ENCODE measurements around the gene ALDH8A1.

The ALDH8A1 gene

GRCh38 chr6:134903448-134903847, 46.5 kb downstream of the ALDH8A1 start:
- no peak overlapping the region for H3K4me3 ChIP-seq (ENCODE audit: low read length, poor library complexity, severe bottlenecking)
- no peak overlapping the region for H3K9ac ChIP-seq (ENCODE audit: low read depth, low read length, poor library complexity, severe bottlenecking)
- no peaks in the 10 kb centered on the region for H4K20me1 ChIP-seq (ENCODE audit: insufficient read depth, low read length, poor library complexity, severe bottlenecking)
- no peaks in the 10 kb centered on the region for H3K79me2 ChIP-seq (ENCODE audit: insufficient read depth, low read length)
- H3K4me1 ChIP-seq (ENCODE audit: insufficient read depth, low read length, poor library complexity, severe bottlenecking): no peaks in the 10 kb centered on the region
- TF ChIP-seq CTCF (conservative IDR thresholded peaks at IDR 0.05; ENCODE audit: low read length): no peak
- TF ChIP-seq EZH2phosphoT487 (IDR thresholded peaks at IDR 0.05; ENCODE audit: borderline replicate concordance): no peak
- H3F3A ChIP-seq (ENCODE audit: low read depth): no peaks in the 10 kb centered on the region
- H3K4me2 ChIP-seq (ENCODE audit: low read depth, low read length, poor library complexity, severe bottlenecking): no peak overlapping the region
- no peaks in the 10 kb centered on the region for H3K36me3 ChIP-seq (ENCODE audit: insufficient read depth, low read length)
- no peaks in the 10 kb centered on the region for H3K9me2 ChIP-seq (replicated peaks; ENCODE audit: low read depth, low read length)
- H2AFZ ChIP-seq (ENCODE audit: low read length): no peak overlapping the region
- no peaks in the 10 kb centered on the region for H3K27me3 ChIP-seq (ENCODE audit: insufficient read depth, low read length, poor library complexity, severe bottlenecking)
- no peaks in the 10 kb centered on the region for H3K9me3 ChIP-seq (ENCODE audit: insufficient read depth, low read depth, low read length)

GRCh38 chr6:134902936-134903335, 47.0 kb downstream of the ALDH8A1 start:
- Histone ChIP-seq H3K79me2 (ENCODE audit: insufficient read depth, low read length) (no peaks in the 10 kb centered on the region), H3K27me3 (ENCODE audit: insufficient read depth, low read length, poor library complexity, severe bottlenecking) (no peaks in the 10 kb centered on the region), H4K20me1 (ENCODE audit: insufficient read depth, low read length, poor library complexity, severe bottlenecking) (no peaks in the 10 kb centered on the region), H3K4me1 (ENCODE audit: insufficient read depth, low read length, poor library complexity, severe bottlenecking) (no peaks in the 10 kb centered on the region), H3K36me3 (ENCODE audit: insufficient read depth, low read length) (no peaks in the 10 kb centered on the region), H3K9me2 (replicated peaks; ENCODE audit: low read depth, low read length) (no peaks in the 10 kb centered on the region), H3K4me2 (ENCODE audit: low read depth, low read length, poor library complexity, severe bottlenecking) (no peak overlapping the region), H3K9ac (ENCODE audit: low read depth, low read length, poor library complexity, severe bottlenecking) (no peak overlapping the region), H3K4me3 (ENCODE audit: low read length, poor library complexity, severe bottlenecking) (no peak overlapping the region), H2AFZ (ENCODE audit: low read length) (no peak overlapping the region), H3K9me3 (ENCODE audit: insufficient read depth, low read depth, low read length) (no peaks in the 10 kb centered on the region), H3F3A (ENCODE audit: low read depth) (no peaks in the 10 kb centered on the region)
- TF ChIP-seq CTCF (conservative IDR thresholded peaks at IDR 0.05; ENCODE audit: low read length) (no peak), EZH2phosphoT487 (IDR thresholded peaks at IDR 0.05; ENCODE audit: borderline replicate concordance) (no peak)

- TF ChIP-seq CTCF (conservative IDR thresholded peaks at IDR 0.05; ENCODE audit: low read length): no peak
- no peak for TF ChIP-seq EZH2phosphoT487 (IDR thresholded peaks at IDR 0.05; ENCODE audit: borderline replicate concordance)
- H3F3A ChIP-seq (ENCODE audit: low read depth): no peaks in the 10 kb centered on the region
- H3K79me2 ChIP-seq (ENCODE audit: insufficient read depth, low read length): no peaks in the 10 kb centered on the region
- no peak overlapping the region; the same call in 1 of the 2 replicates for H2AFZ ChIP-seq (ENCODE audit: low read length)
- H3K36me3 ChIP-seq (ENCODE audit: insufficient read depth, low read length): no peaks in the 10 kb centered on the region
- no peaks in the 10 kb centered on the region for H3K4me1 ChIP-seq (ENCODE audit: insufficient read depth, low read length, poor library complexity, severe bottlenecking)
- H3K27me3 ChIP-seq (ENCODE audit: insufficient read depth, low read length, poor library complexity, severe bottlenecking): no peaks in the 10 kb centered on the region
- H4K20me1 ChIP-seq (ENCODE audit: insufficient read depth, low read length, poor library complexity, severe bottlenecking): no peaks in the 10 kb centered on the region
- H3K4me2 ChIP-seq (ENCODE audit: low read depth, low read length, poor library complexity, severe bottlenecking): no peak overlapping the region
- no peak overlapping the region for H3K9ac ChIP-seq (ENCODE audit: low read depth, low read length, poor library complexity, severe bottlenecking)
- H3K4me3 ChIP-seq (ENCODE audit: low read length, poor library complexity, severe bottlenecking): no peak overlapping the region
- no peaks in the 10 kb centered on the region for H3K9me3 ChIP-seq (ENCODE audit: insufficient read depth, low read depth, low read length)
- no peaks in the 10 kb centered on the region for H3K9me2 ChIP-seq (replicated peaks; ENCODE audit: low read depth, low read length)
These were observed 47.6 kb downstream of the ALDH8A1 start for GRCh38 chr6:134902074-134902861.

All from Loucy (cell line).